ENCODE measurements around the gene PHF1.

GRCh38 chr6:33414592-33415271 is 3.9 kb downstream of the PHF1 start:
- TF ChIP-seq CTCF (conservative IDR thresholded peaks at IDR 0.05 in 1 of 2, IDR thresholded peaks at IDR 0.05 in 1 of 2; ENCODE audit: extremely low read depth in 1 of 2, insufficient read depth in 1 of 2, low read depth in 1 of 2, low read length in 2 of 2) (peak; percentile 33 to 47), EZH2 (IDR thresholded peaks at IDR 0.05; ENCODE audit: borderline replicate concordance, low read length) (no peak)

All from mammary epithelial cell (primary cell).